Putamen (tissue), 1 donor: ENCODE data around the gene STMND1.
A peak's percentile ranks its signal among the peaks of the same experiment; 100 is the strongest.

Experiments
- DNase-seq: peaks from one replicate; pipeline ENCODE4 v3.0.0-alpha.2; 2016; ENCODE audit warnings: low spot score

Gene STMND1

DNA sequence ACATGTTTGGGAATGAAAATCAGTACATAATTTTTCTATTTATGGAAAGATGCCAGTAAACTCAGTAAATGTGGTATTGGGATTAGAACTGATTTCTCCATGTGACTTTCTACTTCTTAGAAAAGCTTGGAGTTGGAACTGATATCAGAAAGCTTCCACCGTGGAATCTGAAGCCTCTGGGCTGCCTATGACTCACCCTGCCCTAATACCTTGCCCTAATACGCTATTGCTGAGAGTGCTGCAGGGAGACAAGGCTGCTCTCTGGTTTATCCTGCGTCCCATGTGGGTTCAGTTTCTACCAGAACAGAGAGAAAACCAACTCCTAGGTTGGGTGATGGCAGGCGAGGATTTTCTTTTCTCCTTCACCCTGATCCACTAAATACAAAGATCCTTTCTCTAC is 3.3 kb upstream of the STMND1 start:
- DNase-seq = no peak

DNA sequence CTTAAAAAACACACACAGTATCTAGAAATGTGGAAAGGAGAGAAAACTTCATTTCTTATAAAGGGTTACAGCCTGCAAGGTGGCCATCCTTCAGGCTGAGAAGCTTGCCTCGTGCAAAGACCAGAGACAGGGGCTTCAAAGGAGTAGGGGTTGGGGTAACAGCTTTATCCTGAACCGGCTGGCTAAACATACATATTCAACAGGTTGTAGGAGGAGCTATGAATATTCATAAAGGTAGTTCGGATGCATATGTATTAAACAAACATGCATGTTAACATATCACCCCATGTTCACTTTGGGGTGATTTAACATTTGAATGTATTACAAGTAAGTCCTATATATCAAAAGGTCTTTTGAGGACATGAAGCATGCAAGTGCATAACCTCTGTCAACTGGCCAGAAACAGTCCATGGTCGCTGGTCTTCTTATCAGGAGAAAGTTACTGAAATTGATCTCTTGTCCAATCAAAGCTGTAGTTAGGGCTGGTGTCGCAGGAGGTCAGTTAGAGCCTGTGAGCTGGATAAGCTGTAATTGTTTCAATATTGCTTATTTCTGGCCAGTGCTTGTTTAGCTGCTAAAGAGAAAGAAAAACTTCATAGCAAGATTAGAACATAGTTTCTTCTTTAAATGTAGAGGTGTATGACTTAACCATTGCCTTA is 2.3 kb upstream of the STMND1 start:
- no peak for DNase-seq

DNA sequence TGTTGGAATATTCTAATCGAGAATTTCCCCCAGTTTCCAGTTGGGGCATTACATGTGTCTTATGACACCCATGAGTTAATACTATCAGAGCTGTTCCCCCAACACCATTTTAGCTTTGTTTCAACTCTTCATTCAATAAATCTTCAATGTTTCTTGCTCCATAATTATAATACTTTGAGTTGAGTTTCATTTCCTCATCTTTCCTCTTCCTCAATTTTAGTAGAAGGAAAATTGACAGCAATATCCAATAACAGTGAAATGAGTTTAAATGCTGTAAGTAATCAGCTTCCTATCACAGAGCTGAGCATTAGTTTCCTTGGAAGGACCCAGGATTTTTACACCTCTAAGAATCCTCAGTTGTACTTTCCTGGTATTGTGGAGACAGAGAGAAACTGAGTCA is 1.0 kb upstream of the STMND1 start:
- DNase-seq = no peak

DNA sequence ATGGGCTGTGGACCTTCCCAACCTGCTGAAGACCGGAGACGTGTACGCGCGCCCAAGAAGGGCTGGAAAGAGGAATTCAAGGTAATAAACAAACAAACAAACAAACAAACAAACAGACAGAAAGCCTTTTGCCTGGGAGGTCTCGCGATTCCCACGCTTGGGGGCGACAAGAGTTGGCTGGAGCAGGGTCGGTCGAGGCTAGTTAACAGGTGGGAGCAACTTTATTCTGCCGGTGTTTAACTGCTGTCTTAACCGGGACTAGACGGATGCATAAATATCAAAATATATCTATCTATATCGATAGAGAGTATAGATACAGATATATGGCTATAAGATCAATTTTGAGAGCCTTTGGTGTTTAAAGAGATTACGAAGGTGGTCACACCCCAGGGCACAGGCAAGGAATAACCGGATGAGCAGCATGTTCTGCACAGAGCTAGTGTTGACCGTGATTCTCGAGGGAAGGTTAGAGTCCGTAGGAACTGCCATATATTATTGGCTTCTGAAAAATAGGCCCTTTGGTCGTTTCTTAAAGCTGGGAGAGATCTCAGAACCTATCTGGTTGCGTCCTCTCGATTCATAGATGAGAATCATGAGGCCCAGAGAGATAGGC is 514 bp downstream of the STMND1 start:
- no peak for DNase-seq

DNA sequence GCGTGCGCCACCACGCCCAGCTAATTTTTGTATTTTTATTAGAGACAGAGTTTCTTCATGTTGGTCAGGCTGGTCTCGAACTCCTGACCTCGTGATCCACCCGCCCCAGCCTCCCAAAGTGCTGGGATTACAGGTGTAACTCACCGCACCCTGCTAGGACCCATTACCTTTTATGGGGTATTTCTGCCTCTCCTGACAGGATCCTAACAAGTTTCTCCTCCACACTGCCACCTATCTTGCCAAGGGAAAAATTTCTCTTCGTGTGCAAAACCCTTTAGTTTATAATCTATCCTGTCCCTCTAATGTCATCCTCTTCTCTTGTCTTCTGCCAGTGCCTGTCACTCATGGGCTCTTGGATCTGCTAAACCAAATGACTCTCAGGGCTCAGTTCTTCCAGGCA is 1.9 kb downstream of the STMND1 start:
- no peak for DNase-seq

DNA sequence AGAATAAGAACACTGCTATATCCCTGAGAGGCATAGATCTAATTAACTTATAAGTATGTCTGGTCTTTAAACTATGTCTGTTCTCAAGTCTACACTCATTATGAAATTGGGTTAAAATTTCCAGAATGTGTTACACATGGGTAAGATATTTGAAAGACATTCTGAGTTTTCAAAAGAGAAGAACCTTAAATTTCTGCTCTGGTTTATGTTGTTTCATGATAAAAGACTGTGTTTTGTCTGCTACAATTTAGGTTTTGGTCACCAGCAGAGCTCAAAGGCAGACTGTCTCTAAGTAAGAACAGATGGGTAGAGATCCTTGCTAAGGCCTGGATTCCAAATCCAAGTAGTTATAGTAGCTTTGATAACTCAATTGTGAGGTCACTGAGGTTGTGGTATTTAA is 6.0 kb downstream of the STMND1 start:
- DNase-seq = no peak

DNA sequence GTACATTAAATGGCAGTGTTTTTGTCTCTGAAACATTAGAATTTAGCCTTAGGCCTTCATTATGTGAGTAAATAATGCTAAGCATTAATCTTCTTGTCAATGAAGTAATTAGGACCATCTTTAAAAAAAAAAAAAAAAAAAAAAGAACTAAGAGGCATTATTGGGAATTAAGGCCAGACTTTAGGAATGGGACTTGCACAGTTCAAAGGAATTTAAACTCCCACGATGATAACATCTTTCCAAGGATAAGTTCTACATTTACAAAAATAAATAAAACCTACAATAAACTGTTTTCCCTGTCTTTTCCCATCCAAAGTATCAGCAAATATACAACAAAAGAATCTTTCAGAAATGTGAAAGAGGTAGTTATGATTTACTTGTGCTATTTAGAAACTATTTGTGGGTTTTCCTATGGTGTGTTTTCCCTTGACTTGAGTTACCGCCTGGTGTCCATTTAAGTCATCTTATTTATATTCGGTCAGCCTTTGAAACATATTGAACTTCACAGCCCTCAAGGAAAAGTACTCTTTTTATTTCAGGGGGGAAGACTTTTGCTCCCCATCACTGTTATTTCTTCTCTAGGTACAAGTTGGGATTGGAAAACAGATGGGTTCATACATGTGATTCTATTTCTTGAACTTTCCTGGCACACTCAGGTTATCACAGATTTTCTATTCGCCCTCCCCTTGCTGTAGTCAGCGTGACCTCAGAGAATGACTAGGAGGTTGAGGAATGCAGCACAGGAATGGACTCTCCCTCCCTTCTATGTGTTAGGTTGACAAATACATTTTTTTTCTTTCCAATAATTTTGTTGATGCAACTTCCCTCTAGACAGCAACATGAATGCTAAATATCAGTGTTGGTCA is 13.6 kb downstream of the STMND1 start:
- DNase-seq = no peak

DNA sequence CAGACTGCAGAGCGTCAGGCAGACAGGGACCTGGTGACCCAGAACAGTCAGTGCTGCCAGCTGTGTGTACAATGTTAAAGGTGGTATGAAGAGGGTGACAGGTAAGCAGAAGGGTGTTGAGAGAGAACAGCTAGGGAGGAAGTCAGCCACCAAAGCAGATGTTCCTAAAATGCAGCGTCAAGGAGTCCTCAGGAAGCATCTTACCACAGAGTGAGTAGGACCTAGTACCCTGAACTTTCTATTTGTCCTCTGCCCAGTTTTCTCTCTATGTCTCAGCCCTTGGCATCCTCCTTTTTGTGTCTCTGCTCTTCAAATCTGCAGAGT is 14.2 kb downstream of the STMND1 start:
- no peak for DNase-seq

DNA sequence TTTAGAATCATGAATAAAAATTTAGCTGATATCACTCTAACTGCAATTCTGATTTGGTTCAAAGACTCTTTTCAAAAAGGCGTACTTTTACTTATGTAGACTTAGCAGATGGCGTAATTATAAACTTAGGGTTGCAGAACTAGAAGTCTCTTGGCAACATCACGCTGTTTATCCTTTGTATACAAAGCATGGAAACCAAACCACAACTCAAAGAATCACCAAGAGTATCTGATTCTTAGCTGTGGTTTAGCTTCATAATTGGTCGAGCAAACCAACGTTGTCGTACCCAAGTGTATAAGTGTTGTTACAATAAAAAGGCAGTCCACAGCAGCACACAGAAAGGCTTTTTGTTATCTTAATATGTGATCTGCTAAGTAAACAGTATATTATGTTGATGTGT is 18.2 kb downstream of the STMND1 start:
- DNase-seq = no peak

DNA sequence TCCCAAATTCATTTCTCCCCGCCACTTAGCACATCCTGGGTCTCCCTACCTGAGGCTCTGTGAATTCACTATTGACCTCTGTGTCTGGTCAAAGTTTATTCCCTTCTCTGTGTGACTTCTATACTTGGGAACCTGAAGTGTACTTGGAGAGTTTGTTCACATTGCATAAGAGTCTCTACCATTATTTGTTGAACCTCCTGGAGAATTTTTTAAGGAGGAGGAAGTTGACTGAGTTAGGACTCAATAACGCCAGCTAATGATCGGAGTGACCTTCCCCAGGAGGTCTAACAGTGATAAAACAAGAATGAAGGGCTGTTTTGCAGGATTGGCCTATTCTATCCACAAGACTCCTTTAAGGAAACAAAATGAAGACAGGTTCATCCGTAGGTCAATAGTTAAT is 23.6 kb downstream of the STMND1 start:
- no peak for DNase-seq

DNA sequence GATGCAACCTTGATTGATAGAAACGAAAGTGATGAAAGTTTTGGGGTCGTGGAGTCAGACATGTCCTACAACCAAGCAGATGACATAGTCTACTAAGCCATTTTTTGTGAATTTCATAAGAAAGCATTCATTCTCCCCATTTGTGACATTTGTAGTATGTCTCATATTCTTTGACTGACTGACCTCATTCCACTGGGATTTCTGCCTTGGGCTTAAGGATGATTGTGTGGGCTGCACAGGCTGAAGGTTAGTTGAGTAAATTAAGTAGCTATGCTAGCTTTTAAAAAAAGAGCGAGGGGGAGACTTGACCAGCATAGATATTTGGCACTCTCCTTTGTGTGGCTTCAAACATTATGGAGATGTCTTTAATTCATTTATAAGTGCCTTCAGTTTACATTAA is 28.9 kb downstream of the STMND1 start:
- no peak for DNase-seq

DNA sequence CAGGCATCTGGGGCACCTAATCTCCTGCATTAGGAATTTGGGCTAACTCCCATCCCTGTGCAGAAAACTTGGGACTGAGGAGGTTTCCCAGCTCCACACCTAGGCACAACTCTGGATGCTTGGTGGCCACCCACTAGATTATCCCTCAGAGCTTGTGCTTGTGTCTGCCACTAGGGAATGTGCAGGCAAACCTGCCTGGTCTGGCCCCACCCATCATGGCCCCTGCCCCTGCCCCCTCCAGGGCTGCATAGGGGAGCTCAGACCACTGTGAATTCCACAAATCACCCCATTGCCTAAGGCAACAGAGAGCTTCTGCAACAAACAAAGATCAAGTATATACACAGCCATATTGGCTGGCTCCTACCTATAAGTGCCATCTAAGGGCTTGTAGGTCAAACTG is 31.1 kb downstream of the STMND1 start:
- DNase-seq = no peak

DNA sequence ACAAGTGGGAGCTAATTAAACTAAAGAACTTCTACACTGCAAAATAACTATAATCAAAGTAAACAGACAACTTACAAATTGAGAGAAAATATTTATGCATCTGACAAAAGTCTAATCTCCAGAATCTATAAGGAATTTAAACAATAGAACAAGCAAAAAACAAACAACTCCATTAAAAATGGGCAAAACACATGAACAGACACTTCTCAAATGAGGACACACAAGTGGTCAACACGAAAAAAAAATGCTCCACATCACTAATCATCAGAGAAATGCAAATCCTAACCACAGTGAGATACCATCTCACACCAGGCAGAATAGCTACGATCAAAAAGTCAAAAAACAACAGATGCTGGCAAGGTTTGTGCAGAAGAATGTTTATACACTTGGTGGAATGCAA is 36.2 kb downstream of the STMND1 start:
- DNase-seq = no peak

DNA sequence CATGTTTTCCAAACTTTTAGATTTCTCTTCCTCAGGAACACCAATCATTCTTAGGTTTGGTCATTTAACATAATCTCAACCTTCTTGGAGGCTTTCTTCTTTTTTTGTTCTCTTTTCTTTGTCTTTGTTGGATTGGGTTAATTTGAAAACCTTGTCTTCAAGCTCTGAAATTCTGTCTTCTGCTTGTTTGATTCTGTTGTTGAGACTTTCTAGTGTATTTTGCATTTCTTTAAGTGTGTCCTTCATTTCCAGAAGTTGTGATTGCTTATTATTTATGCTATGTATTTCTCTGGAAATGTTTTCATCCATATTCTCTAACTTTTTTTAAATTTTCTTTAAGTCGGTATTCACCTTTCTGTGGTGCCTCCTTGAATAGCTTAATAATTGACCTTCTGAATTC is 42.2 kb downstream of the STMND1 start:
- DNase-seq = no peak

DNA sequence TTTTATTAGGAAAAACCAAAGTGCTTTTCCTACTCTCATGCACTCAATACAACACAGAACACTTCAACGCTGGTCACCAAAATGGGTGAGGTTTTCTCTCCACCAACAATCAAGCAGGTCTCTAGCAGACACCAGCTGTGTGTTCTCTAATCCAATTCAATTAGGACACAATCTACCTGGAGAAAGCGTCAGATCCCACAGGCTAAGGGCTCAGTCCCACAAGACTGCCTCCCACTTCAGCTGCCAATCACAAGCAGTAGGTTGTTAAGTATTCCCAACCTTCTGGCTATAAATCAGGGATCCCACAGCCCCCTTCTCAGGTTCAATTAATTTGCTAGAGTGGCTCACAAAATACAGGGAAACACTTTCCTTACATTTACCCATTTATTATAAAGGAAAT is 47.7 kb downstream of the STMND1 start:
- no peak for DNase-seq

DNA sequence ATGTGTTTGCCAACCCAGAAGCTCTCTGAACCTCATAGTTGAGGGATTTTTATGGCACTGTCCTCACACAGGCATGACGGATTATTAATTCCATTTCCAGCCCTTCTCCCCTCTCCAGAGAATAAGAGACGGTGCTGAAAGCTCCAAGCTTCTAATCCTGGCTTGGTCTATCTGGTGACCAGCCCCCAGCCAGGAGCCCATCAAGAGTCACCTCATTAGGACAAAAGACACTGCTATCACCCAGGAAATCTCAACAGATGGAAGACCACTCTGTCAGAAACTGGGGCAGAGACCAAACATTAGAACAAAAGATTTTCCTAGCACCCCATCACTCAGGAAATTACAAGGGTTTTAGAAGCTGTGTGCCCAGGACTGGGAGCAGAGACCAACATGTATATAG is 48.2 kb downstream of the STMND1 start:
- no peak for DNase-seq

DNA sequence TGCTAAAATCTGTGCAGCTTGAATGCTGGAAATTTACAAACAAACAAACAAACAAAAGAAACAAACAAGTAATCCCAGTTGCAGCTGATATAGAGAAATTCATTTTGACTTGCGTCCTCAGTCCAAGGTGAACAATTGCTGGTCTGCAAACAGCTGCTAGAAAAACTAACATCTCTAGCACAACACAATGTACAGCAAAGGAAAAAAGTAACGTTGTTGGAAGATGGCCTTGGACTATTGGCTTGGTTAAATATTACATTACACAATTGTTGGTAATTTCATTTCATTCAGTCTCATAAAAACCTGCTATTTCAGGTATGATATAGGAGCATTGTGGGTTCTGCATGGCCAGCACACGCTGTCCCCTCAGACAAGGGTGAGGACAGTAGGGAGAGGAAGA is 50.0 kb downstream of the STMND1 start:
- no peak for DNase-seq

DNA sequence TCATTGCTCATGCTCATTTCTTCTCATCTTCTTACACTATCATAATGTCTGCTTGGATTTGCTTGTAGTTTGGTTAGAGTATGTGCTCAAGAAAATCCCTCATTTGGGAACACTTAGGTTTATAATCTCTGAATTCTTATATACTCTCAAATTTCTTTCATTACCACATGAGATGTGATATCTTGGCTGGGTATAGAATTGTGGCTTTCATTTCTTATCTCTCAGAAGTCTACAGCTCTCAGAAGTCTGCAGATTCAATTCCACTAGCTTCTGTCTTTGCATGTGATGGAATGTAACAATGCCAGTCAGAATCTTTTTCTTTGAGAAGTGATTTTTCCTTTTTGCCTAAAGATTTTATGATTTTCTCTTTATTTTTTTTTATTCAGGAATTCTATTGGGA is 50.9 kb downstream of the STMND1 start:
- no peak for DNase-seq

DNA sequence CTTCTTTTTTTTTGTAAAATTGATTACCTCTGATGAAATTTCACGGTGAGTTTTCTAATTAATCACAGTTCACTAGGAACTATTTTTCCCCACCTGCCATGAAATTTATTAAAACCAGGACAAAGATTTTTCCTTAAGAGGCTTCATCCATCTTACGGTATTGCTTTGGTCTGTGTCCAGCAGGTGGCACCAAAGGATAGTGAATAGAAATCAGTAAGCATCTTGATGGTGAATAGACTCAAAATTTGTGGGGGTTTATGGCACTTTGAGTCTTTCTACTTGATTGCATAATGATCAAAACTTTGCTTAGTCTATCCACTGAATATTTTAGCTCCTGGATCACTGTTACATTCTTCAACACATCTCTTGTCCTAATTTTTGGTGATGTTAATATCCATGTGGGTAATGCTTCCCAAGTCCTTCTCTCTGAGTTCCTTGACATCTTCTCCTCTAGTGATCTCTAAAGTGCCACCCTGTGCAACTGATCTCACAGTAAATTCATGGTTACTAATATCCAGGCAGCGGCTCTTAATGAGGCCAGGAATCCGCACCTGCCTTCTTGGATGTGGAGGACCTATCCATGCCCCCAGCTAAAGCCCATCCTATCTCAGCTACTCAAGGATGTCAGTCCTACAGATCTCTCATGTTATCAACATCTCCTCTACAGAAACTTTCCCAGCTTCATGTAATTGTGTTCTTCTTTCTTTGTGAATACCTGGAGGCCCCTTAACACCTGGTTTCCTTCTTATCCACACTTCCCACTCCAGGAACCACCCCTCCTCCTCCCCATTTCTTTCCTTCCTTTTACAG is 54.5 kb downstream of the STMND1 start:
- DNase-seq = peak; percentile 82

DNA sequence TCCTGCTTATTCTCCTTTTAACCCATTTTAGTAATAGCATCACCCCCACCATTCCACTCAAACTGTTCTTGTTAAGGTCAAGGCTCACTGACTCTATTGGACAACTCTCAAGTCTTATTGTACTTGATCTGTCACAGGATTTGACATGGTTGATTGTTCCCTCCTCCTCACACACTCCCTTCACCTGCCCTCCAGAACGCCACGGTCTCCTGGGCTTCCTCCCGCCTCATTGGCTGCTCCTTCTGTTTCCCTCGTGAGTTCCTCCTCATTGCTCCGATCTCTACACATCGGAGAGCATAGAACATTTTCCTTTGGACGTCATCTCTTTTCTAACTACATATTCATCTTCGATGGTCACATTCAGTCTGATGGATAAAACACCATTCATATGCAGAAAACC is 55.1 kb downstream of the STMND1 start:
- DNase-seq = no peak

DNA sequence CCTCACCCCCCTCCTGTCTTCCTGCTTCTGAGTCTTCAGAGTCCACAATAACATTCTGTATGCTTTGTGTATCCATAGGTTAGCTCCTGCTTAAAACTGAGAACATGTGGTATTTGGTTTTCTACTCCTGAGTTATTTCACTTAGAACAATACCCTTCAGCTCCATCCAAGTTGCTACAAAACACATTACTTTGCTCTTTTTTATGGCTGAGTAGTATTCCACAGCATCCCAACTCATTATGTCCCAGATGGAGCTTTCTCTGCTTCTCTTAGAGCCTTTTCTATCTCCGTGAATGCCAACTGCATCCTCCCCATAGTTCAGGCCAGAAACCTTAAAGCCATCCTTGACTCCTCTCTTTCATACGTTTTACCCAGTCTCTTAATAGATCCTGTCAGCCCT is 55.8 kb downstream of the STMND1 start:
- no peak for DNase-seq

DNA sequence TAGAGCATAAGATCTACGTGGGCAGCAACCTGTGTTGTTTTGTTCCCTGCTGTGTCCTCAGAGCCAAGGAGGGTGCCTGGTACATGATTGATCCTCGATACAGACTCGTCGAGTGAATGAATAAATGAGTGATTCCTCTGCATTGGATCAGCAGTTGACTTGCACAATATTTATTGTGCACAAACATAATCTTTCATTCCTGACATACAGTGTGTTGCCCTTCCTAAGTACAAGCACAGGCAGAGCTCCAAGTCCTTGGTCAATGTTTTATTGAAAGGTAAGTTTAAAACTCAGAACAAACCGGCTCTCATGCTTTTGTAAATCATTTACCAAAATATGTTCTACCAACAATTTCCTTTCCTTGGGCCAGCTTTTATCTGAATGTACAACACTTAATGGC is 57.4 kb downstream of the STMND1 start:
- DNase-seq = no peak

DNA sequence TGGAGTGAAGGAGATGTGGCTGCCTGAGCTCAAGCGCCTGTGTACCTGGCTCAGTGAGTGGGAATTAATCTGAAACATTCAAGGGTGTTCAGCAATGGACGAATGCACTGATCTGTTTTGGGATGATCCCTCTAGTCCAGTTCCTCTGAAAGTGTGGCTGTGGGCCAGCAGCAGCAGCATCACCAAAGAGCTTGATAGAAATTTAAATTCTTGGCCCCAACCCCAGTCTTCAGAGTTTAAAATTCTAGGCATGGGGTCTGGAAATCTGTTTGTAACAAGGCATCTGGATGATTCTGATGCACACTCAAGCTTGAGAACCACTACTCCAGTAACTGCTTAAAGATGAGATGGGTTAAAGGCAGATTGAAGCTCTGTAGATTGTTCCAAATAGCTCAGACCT is 59.2 kb downstream of the STMND1 start:
- DNase-seq = no peak
